ENCODE data around the gene RETREG1. TPM values are rescaled to one million over a fixed set of nuclear protein-coding genes. Genes with fewer than 3 reads are reported as not detected.

The RETREG1 gene
- total and polyA plus RNA-seq, 3 donors from 2014 or later, result 24.8 to 103 (median 55.4) TPM

GRCh38 chr5:16487456-16487855, 129.3 kb downstream of the RETREG1 start:
- intact Hi-C loops (cut with DNase I; ENCODE audit: low total_unique reads), result no loop called here
- no peak for DNase-seq
- H3K4me1 ChIP-seq, result peaks cover 1% of the 10 kb centered on the region
- H3K36me3 ChIP-seq (ENCODE audit: low read depth, missing control alignments), result no peaks in the 10 kb centered on the region
- H3K27ac ChIP-seq, result no peak overlapping the region
- no peak overlapping the region for H3K4me3 ChIP-seq
- H3K27me3 ChIP-seq, result no peaks in the 10 kb centered on the region
- 90 to 98% methylated on average over 2 of the region's 2 CpGs for whole genome bisulfite sequencing, 2 donors
- TF ChIP-seq POLR2A (IDR thresholded peaks at IDR 0.05) (no peak), CTCF (IDR thresholded peaks at IDR 0.05) (no peak)
- no peaks in the 10 kb centered on the region for H3K9me3 ChIP-seq

DNA sequence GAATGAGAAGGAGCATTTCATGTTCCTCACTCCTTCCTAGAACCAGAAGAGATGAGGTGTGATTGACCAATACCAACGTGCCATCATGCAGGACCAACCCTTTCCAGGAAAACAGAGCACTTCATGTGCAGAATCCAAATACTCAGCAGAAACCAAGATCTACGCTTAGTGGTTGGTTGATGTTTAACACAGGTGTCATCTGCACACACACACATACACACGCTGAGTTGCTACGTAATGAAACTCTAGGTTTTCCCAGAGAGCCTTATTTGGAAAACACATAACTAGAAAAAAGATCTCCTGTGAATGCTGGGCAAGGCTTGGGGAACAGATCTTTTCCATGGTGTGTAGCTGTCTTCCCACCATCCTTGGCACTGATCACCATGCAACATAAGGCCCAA, 130.1 kb downstream of the RETREG1 start:
- H3K9me3 ChIP-seq, result no peaks in the 10 kb centered on the region
- no peak for DNase-seq
- H3K27ac ChIP-seq, result no peak overlapping the region
- no peaks in the 10 kb centered on the region for H3K27me3 ChIP-seq
- no peaks in the 10 kb centered on the region for H3K4me1 ChIP-seq
- TF ChIP-seq POLR2A (IDR thresholded peaks at IDR 0.05) (no peak), CTCF (IDR thresholded peaks at IDR 0.05) (no peak)
- intact Hi-C loops (cut with DNase I; ENCODE audit: low total_unique reads), result no loop called here
- 79 to 96% methylated on average over 4 of the region's 4 CpGs for WGBS, 2 donors
- H3K4me3 ChIP-seq, result no peak overlapping the region
- no peaks in the 10 kb centered on the region for H3K36me3 ChIP-seq (ENCODE audit: low read depth, missing control alignments)

DNA sequence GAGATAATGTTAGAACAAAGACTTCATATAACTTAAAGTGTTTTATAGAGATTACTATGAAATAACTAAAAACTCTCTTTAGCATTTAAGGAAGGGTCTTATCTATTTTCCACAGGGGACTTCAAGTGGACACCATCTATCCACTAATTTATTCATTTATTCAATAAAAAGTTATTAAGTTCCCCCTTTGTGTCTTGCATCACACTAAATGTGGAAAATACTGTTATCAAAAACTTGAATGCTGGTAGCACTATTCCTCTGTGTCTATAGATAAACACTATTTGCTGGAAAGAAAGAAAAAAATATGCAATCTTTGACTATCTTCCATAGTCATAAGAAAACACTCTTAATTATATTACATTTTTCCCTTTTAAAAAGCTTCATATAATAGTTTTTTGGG, 131.1 kb downstream of the RETREG1 start:
- H3K27me3 ChIP-seq, result no peaks in the 10 kb centered on the region
- H3K36me3 ChIP-seq (ENCODE audit: low read depth, missing control alignments), result no peaks in the 10 kb centered on the region
- no peak overlapping the region for H3K4me3 ChIP-seq
- no peak for DNase-seq
- no peak overlapping the region for H3K27ac ChIP-seq
- intact Hi-C loops (cut with DNase I; ENCODE audit: low total_unique reads), result no loop called here
- no peaks in the 10 kb centered on the region for H3K4me1 ChIP-seq
- TF ChIP-seq CTCF (IDR thresholded peaks at IDR 0.05), result no peak
- TF ChIP-seq POLR2A (IDR thresholded peaks at IDR 0.05), result no peak
- no peaks in the 10 kb centered on the region for H3K9me3 ChIP-seq

DNA sequence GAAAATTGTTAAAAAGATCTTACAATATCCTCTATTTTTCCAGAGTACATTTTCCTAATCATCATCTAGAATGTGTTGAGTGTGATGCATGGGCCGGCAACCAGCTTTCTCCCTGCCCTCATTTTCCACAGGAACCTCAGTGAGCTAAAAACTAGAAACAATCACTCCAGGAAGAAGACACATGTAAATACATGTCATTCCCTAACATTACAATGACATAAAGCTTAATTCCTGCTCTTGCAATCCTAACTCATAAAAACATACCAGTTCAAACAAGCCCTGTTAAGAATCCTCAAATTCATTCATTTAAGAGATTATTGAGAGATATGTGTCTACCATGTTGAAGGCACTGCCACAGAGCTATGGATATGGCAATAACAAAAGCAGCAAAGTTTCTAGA, 132.7 kb downstream of the RETREG1 start:
- 80 to 86% methylated on average over 1 of the region's 1 CpG for WGBS, 2 donors

More for the DNA sequence above, 132.7 kb downstream of the RETREG1 start:
- no peak for DNase-seq
- TF ChIP-seq POLR2A (IDR thresholded peaks at IDR 0.05) (no peak), CTCF (IDR thresholded peaks at IDR 0.05) (no peak)
- H3K27me3 ChIP-seq, result no peaks in the 10 kb centered on the region
- intact Hi-C loops (cut with DNase I; ENCODE audit: low total_unique reads), result no loop called here
- no peaks in the 10 kb centered on the region for H3K36me3 ChIP-seq (ENCODE audit: low read depth, missing control alignments)
- H3K4me1 ChIP-seq, result no peaks in the 10 kb centered on the region
- H3K9me3 ChIP-seq, result no peaks in the 10 kb centered on the region
- H3K27ac ChIP-seq, result no peak overlapping the region
- no peak overlapping the region for H3K4me3 ChIP-seq

Measured in testis (tissue), 3 donors.